GM10847 (cell line): ENCODE data around the gene ANKRD13C.

ENCODE experiments used
- POLR2A ChIP-seq: IDR thresholded peaks from 2 replicates; pipeline ENCODE4 v1.6.1; 2011; ENCODE audit not compliant: insufficient read length; ENCODE audit errors: extremely low read depth

ANKRD13C gene

DNA sequence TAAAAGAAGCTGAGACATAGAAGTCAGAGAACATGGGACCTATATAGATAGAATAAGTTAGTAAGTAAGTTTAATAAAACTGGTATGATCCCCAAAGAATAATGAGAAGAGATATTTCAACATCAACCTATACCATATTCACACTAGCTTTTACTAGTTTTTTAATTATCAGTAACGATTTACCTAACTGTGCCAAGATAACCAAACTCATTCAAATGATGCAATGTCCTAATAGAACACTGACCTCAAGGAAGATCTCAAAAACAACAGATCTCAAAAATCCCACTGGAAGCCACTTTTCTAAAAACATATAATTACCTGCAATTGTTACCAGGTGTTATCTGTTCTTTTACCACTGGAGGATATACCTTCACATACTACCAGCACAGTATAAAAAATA lies 38.7 kb downstream of the ANKRD13C start:
- no peak for TF ChIP-seq POLR2A

GRCh38 chr1:70314706-70315304 lies 39.7 kb downstream of the ANKRD13C start:
- no peak for TF ChIP-seq POLR2A

DNA sequence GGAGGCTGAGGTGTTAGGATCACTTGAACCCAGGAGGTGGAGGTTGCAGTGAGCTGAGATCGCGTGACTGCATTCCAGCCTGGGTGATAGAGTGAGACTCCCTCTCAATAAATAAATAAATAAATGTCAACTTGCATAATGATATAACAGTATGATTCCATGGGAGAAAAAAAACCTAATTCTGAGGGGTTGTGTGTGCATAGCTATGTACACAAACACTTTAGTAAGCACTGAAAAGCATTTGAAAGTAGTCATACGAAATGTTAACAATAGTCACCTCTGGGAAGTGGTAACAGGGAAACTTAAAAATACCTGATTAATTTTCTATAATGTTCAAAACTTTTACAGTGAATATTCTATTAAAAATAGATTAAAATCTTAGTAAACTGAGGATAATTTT lies 43.2 kb downstream of the ANKRD13C start:
- TF ChIP-seq POLR2A = no peak

DNA sequence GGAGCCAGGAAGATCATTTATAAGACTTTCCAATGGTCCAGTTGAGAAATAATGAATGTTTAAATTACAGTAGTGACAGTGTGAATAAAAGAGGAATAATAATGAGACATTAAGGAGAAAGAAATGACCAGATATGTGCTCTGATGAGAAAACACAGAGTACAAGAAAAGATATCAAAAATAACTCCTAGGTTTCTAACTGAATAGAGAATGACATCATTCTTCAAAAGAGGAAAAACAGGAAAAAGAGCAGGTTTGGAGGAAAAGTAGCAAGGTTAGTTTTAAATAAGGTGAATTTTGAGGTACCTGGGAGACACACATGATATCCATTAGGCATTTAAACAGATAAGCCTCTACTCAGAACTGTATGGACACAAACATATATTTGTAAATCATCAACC lies 55.0 kb downstream of the ANKRD13C start:
- no peak for TF ChIP-seq POLR2A

- no peak for TF ChIP-seq POLR2A
Observed at GRCh38 chr1:70295749-70296148, 58.8 kb downstream of the ANKRD13C start.

DNA sequence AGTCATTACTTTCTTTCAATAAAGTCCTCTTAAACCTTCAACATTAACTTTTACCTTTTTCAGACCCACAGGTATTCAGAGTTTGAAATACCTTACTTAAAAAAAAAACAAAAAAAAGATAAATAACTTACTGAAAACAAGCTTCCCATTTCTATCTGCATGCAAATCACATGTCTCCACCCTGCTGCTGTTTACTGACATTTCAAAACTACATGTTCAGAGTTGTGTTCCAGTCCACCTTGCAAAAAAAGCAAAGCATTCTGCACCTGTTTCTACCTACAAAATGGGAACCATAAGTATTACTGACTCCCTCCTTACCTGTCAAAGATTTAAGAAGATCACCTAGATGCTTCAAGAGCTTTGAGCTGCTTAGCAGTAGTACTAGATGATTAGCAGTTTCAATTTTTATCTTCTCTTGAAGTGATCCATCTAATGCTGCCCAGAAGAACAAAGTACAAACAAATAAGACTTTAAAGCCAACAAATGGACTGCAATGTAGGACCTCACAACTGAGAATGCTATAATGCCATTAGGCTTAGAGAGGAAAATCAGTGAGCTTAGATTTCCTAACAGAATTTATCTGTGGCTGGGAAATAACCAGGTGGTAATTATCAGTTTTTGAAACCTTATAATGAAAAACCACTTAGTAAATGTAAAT lies 61.2 kb downstream of the ANKRD13C start:
- no peak for TF ChIP-seq POLR2A

GRCh38 chr1:70290218-70290617 lies 64.3 kb downstream of the ANKRD13C start:
- TF ChIP-seq POLR2A = no peak

GRCh38 chr1:70288166-70288565 lies 66.4 kb downstream of the ANKRD13C start:
- TF ChIP-seq POLR2A = no peak

GRCh38 chr1:70286453-70286852 lies 68.1 kb downstream of the ANKRD13C start:
- TF ChIP-seq POLR2A = no peak

- no peak for TF ChIP-seq POLR2A
Observed at GRCh38 chr1:70284366-70284765, 70.2 kb downstream of the ANKRD13C start.

DNA sequence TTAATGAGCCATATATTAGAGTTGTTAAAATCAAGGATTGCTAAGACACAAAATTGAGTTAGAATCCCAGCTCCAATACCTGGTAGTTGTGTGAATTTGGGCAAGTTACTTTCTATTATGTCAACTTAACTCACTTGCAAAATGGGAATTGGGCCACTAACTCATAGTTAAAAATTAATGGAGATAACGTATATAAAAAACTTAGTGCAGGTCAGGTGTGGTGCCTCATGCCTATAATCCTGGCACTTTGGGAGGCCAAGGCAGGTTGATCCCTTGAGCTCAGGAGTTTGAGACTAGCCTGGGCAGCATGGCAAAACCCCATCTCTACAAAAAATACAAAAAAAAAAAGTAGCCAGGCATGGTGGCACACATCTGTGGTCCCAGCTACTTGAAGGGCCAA lies 75.8 kb downstream of the ANKRD13C start:
- no peak for TF ChIP-seq POLR2A

DNA sequence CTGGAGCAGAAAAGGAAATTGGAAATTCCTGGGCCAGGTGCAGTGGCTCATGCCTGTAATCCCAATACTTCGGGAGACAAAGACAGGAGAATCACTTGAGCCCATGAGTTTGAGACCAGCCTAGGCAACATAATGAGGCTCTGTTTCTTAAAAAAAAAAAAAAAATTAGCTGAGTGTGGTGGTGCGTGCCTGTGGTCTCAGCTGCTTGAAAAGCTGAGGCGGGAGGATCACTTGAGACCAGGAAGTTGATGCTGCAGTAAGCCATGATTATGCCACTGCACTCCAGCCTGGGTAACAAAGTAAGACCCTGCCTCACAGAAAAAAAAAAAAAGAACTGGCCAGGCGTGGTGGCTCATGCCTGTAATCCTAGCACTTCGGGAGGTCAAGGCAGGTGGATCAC lies 76.6 kb downstream of the ANKRD13C start:
- no peak for TF ChIP-seq POLR2A

DNA sequence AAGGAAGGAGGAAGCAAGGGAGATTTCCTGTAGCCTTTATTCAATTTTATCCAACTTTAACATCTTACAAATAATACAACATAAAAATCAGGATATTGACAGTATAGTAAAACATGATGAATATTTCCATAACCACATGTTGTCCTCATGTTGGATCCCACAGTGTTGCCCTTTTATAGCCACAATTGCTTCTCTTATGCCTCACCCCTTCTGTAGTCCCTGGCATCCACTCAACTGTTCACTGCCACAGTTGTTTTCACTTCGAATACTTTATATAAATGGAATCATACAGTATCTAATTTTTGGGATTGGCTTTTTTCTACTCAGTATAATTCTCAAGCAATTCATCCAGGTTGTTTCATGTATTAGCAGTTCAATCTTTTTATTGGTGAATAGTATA lies 88.6 kb downstream of the ANKRD13C start:
- no peak for TF ChIP-seq POLR2A

GRCh38 chr1:70264839-70265238 lies 89.7 kb downstream of the ANKRD13C start:
- no peak for TF ChIP-seq POLR2A

DNA sequence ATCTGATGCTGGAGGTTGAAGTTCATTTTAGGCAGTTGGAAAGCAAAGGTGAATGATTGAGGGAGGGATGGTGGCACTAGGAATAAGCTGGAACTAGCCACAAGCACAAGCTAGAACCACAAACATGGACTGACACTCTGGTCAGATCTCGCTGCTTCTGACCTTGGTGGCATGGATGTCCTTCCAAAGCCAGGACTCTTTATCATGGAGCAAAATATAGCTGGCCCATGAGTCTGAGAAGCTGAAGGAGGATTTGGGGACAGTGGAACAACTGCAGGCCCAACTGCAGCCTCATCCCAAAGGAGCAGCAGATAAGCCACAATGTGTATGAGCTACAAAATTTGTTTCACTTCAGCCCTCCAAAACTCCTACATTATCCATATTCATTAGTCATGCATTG lies 97.9 kb downstream of the ANKRD13C start:
- TF ChIP-seq POLR2A = no peak

- no peak for TF ChIP-seq POLR2A
Observed at GRCh38 chr1:70248729-70249128, 105.8 kb downstream of the ANKRD13C start.

DNA sequence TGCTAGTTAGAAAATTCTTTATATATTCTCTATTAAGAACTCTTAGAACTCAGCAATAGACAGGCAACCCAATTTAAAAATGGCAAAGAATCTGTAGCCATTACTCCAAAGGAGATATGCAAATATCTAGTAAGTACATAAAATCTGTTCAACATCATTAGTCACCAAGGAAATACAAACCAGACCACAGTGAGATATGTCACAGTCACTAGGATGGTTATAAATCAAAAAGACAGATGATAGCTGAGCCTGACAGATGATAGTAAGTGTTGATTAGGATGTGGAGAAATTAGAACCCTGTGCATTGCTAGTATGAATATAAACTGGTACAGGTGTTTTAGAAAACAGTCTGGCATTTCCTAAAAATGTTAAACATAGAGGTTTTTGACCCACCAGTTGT lies 106.8 kb downstream of the ANKRD13C start:
- TF ChIP-seq POLR2A = no peak
